ENCODE data around the gene KRT33A. TPM values are rescaled to one million over a fixed set of nuclear protein-coding genes. Genes with fewer than 3 reads are reported as not detected.

Gene KRT33A
- total and polyA plus RNA-seq, 2 of the 8 experiments (the other 6 are each of a cell fraction or from before 2014, with no cell fraction given), result not detected

DNA sequence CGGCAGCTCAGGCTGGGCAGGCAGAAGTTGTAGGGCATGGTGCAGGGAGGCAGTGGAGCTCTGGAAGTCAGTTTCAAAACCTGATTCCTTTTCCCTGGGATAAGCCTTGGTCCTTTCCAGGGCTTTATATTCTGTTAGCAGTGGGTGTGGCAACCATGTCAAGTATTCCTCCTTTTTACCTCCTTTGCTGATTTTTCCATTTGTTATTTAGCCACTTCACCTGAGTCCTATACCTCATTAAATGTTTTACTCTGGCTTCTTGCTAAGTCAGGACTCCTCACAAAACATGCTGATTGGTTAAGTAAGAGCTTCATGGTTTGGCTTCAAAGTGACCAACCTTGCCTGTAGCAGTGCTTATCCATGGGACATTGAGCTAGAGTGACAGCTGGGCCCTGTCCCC, 19.1 kb upstream of the KRT33A start, which contains the start of gene KRT33B (continued):
- no peak for TF ChIP-seq SUZ12 (IDR thresholded peaks at IDR 0.05; ENCODE audit: low read length)

All from H1 (cell line).